ENCODE data around the gene C1orf115. TPM values are rescaled to one million over a fixed set of nuclear protein-coding genes. Genes with fewer than 3 reads are reported as not detected.

C1orf115 gene
- total RNA-seq, 2 donors from 2014 or later, result 0.14 TPM; not detected in 1

DNA sequence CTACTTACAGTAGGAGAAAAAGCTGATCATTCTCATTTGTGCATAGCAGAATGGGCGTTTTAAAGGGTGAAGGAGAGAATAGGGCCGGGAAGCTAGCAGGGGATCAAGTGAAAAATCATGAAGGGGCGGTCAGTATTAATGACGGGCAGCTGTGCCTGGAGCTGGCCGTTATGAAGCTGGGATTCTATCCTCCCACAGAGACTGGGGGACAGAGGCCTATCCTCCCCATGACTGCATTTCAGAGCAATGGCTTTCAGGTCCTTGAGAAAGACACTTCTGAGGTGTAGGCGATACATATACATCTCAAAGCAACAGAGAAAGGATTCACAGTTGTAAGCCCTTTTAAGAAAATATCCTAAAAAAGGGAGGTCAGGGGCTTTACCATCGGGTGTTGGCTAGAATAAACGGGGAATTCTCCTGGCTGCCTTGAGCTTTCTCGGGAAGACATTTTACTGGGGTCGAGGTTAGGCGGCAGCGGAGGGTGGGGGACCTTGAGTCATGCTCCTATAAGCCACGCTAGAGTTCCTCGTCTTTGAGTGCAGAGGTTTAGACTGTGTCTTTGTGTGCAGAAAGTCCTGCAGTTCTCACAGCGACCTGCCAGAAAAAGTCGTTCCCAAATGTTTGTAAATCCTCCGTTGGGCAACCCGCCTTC lies 57.4 kb downstream of the C1orf115 start:
- ATAC-seq (no peak), DNase-seq (ENCODE audit: low spot score) (no peak)
- peaks cover 32 to 44% of the 10 kb centered on the region in 2 donors for H3K27me3 Mint-ChIP-seq
- H3K27ac Mint-ChIP-seq, result no peak overlapping the region
- no peaks in the 10 kb centered on the region for H3K36me3 Mint-ChIP-seq
- no peaks in the 10 kb centered on the region for H3K9me3 Mint-ChIP-seq
- peaks cover 0 to 5% of the 10 kb centered on the region in 2 donors for H3K4me1 Mint-ChIP-seq (ENCODE audit: low read depth in 2 of 2)
- peak overlapping the region; percentile 58 for H3K4me3 Mint-ChIP-seq

DNA sequence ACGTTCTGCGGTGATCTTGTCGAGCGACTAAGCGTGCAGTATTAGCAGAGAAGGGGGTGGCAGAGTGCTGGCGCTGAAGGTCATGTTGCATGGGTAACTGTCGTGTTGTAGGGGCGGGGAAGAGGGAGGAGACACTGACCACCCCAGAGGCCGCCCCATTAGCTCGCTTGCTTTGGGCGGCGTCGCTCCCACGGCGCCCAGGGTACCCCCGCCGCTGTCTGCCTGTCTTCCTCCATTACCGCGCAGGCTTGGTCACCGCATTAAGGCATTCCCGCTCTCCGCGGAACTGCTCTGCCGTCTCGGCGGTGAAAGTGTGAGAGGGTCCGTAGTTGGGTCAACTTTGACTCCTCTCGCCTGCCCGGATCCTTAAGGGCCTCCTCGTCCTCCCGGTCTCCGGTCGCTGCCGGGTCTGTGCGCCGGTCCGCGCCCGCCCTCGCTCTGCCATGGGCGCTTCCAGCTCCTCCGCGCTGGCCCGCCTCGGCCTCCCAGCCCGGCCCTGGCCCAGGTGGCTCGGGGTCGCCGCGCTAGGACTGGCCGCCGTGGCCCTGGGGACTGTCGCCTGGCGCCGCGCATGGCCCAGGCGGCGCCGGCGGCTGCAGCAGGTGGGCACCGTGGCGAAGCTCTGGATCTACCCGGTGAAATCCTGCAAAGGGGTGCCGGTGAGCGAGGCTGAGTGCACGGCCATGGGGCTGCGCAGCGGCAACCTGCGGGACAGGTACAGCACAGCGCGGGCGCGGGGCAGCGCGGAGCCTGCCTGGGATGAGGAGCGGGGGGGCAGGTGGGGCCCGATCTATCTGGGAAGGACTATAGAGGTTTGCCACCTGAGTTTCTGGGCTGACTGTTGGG lies 58.1 kb downstream of the C1orf115 start, which contains the start of gene MTARC2:
MTARC2 (plus strand) TSS at position 234 of the 846 bp plus-strand sequence; CDS start at position 444, 210 bp downstream.
- Mint-ChIP-seq H3K27me3 (peaks cover 32 to 44% of the 10 kb centered on the region in 2 donors), H3K4me3 (peak within 1 kb of the TSS; percentile 58), H3K36me3 (no peaks in the 10 kb centered on the region), H3K4me1 (ENCODE audit: low read depth in 2 of 2) (peaks cover 0 to 5% of the 10 kb centered on the region in 2 donors), H3K9me3 (no peaks in the 10 kb centered on the region), H3K27ac (no peak within 1 kb of the TSS)
- DNase-seq (ENCODE audit: low spot score) (no peak), ATAC-seq (peak; percentile 58 to 75)

Other genes starting within 250 kb of the C1orf115 start
- not detected for gene MARK1, start 162.2 kb upstream of the C1orf115 start, total RNA-seq
- gene MTARC2, start 58.0 kb downstream of the C1orf115 start, total RNA-seq, result not detected
- under 1 TPM in 1 of 2 donors, not detected in 1; 0.17 TPM for gene MTARC1, start 96.5 kb downstream of the C1orf115 start, total RNA-seq
- 1 to 10 TPM; 3.9 to 5.5 TPM for gene HLX, start 189.1 kb downstream of the C1orf115 start, total RNA-seq

Data from natural killer cell treated with Interleukin-12 subunit alpha and Interleukin-12 subunit beta and Interleukin-15 and Interleukin-18, amount 100 ng/mL, for 72 hours (primary cell).